GM12878 (cell line): ENCODE results near the gene NRP1. TPM values are rescaled to one million over a fixed set of nuclear protein-coding genes. Genes with fewer than 3 reads are reported as not detected.

Experiments
- ATAC-seq: fragments of 200-7000 bp; cut with Tn5 transposase; 3 replicates; pipeline ENCODE4 v1.9.1; 2020; ENCODE audit warnings: mild to moderate bottlenecking, moderate library complexity
- BruUV-seq: library from RNA; stranded (reverse); fragments of 400-500 nt; replicated peaks from 2 replicates; lab custom pipeline; 2021; lab: Mats Ljungman, UMichigan
- CTCF ChIA-PET: fragments of 300-600 bp; sonication (Branson Sonifier 250); formaldehyde crosslinking; extraction: SDS; loops from one replicate; lab custom pipeline; 2021; ENCODE audit warnings: inconsistent platforms; lab: Yijun Ruan, JAX
- POLR2A ChIA-PET: fragments of 350-600 bp; formaldehyde crosslinking; extraction: SDS; loops from one replicate; lab custom pipeline; 2021; ENCODE audit warnings: inconsistent platforms; lab: Charles Lee
- RAD21 ChIA-PET: fragments of 300-600 bp; sonication (Branson Sonifier 250); formaldehyde crosslinking; loops from one replicate; lab custom pipeline; 2023; ENCODE audit warnings: antibody characterized with exemption; ENCODE audit not compliant: unreplicated experiment; lab: Charles Lee
- SMC1A ChIA-PET: fragments of 300-600 bp; sonication (Branson Sonifier 250); formaldehyde crosslinking; loops from one replicate; lab custom pipeline; 2023; ENCODE audit not compliant: unreplicated experiment, uncharacterized antibody; lab: Charles Lee
- DNase-seq: peaks from one replicate; pipeline ENCODE4 v3.0.0-alpha.2; 2011; ENCODE audit warnings: low read depth, low spot score
- FAIRE-seq: peaks from 3 replicates; lab custom pipeline; 2011; peaks lifted over from hg19 to GRCh38; lab: Jason Lieb, UNC
- H2AFZ ChIP-seq: 2 replicates; pipeline ENCODE4 v1.6.0; 2011; ENCODE audit warnings: low read depth, low read length, control low read depth; ENCODE audit not compliant: control insufficient read depth
- H3K27ac ChIP-seq: 2 replicates; pipeline ENCODE4 v1.5.1; 2011; ENCODE audit warnings: control low read depth; ENCODE audit not compliant: control insufficient read depth, insufficient read depth
- H3K27me3 ChIP-seq, 2 experiments: replicated peaks in 1 of 2; 2 replicates each; pipeline versions ENCODE4 v1.6.0 to v1.6.1; 2011; ENCODE audit warnings: low read length in 1 of 2; ENCODE audit not compliant: control insufficient read depth in 2 of 2, insufficient read depth in 2 of 2
- H3K36me3 ChIP-seq, 2 experiments: 2 replicates each; pipeline ENCODE4 v1.5.1; 2011; ENCODE audit warnings: low read length in 1 of 2; ENCODE audit not compliant: control insufficient read depth in 2 of 2, insufficient read depth in 2 of 2
- H3K4me1 ChIP-seq: 2 replicates; pipeline ENCODE4 v1.6.1; 2011; ENCODE audit warnings: mild to moderate bottlenecking, low read length, moderate library complexity, mixed read lengths; ENCODE audit not compliant: control insufficient read depth, insufficient read depth
- H3K4me2 ChIP-seq: 2 replicates; pipeline ENCODE4 v1.6.0; 2011; ENCODE audit warnings: control low read depth; ENCODE audit not compliant: control insufficient read depth, insufficient read depth
- H3K4me3 ChIP-seq: fragments of 200-600 bp; sonication (generic); 2 replicates; pipeline ENCODE4 v1.5.1; 2016
- H3K79me2 ChIP-seq: 2 replicates; pipeline ENCODE4 v1.6.0; 2011; ENCODE audit warnings: low read length; ENCODE audit not compliant: control insufficient read depth, insufficient read depth
- H3K9ac ChIP-seq: 2 replicates; pipeline ENCODE4 v1.8.0; 2011; ENCODE audit warnings: low read length, control low read depth, mixed read lengths; ENCODE audit not compliant: control insufficient read depth, insufficient read depth
- H3K9me3 ChIP-seq: replicated peaks from 3 replicates; pipeline ENCODE4 v1.5.1; 2011; ENCODE audit warnings: mild to moderate bottlenecking, low read length; ENCODE audit not compliant: control insufficient read depth, insufficient read depth
- H4K20me1 ChIP-seq: 2 replicates; pipeline ENCODE4 v1.6.0; 2011; ENCODE audit not compliant: control insufficient read depth, insufficient read depth
- CREM ChIP-seq: IDR thresholded peaks from 2 replicates; pipeline ENCODE4 v1.6.1; 2014; ENCODE audit warnings: antibody characterized with exemption, low read depth
- FOXK2 ChIP-seq: fragments of 450-650 bp; IDR thresholded peaks from 2 replicates; pipeline ENCODE4 v1.6.1; 2017; ENCODE audit warnings: mild to moderate bottlenecking, moderate library complexity
- MEF2A ChIP-seq: IDR thresholded peaks from 2 replicates; pipeline ENCODE4 v1.6.1; 2011; ENCODE audit warnings: low read depth, mild to moderate bottlenecking, low read length, moderate library complexity; ENCODE audit not compliant: insufficient read depth
- MEF2B ChIP-seq: fragments of 450-650 bp; IDR thresholded peaks from 2 replicates; pipeline ENCODE4 v1.6.1; 2018; ENCODE audit warnings: mild to moderate bottlenecking, moderate library complexity; ENCODE audit not compliant: partially characterized antibody, poor library complexity, severe bottlenecking
- MTA2 ChIP-seq: fragments of 450-650 bp; IDR thresholded peaks from 2 replicates; pipeline ENCODE4 v1.6.1; 2016; ENCODE audit warnings: low read depth, mild to moderate bottlenecking, moderate library complexity
- MXI1 ChIP-seq: fragments of 150-350 bp; IDR thresholded peaks from 2 replicates; pipeline ENCODE4 v1.6.1; 2011; ENCODE audit warnings: low read depth, mild to moderate bottlenecking, inconsistent platforms, low read length, improper control_type of control experiment
- NR2C2 ChIP-seq: IDR thresholded peaks from 2 replicates; pipeline ENCODE4 v1.6.1; 2011; ENCODE audit warnings: borderline replicate concordance, low read depth; ENCODE audit not compliant: control insufficient read depth, insufficient read length
- RFX5 ChIP-seq: IDR thresholded peaks from 2 replicates; pipeline ENCODE4 v1.6.1; 2011; ENCODE audit warnings: low read depth, low read length, improper control_type of control experiment
- STAT1 ChIP-seq: fragments of 450-650 bp; conservative IDR thresholded peaks from 2 replicates; pipeline ENCODE4 v1.6.1; 2014; ENCODE audit warnings: antibody characterized with exemption, mild to moderate bottlenecking
- ZNF687 ChIP-seq: fragments of 450-650 bp; IDR thresholded peaks from 2 replicates; pipeline ENCODE4 v1.6.1; 2017; ENCODE audit warnings: mild to moderate bottlenecking, moderate library complexity
- WGBS: methylation state at CpG from one replicate; pipeline ENCODE4 v1.1.6; 2016; ENCODE audit warnings: low lambda C conversion rate; ENCODE audit not compliant: insufficient replicate concordance, insufficient coverage; ENCODE audit errors: missing lambda C conversion rate; 5-methylcytosine and 5-hydroxymethylcytosine counted together
- in situ Hi-C: fragments of 300-500 bp; cut with MboI; formaldehyde crosslinking; loops from 9 replicates; pipeline ENCODE4 v1.14.3; 2018; ENCODE audit warnings: mixed read lengths
- intact Hi-C: fragments of 100-400 bp; cut with micrococcal nuclease; formaldehyde crosslinking; loops from one replicate; pipeline ENCODE4 v1.14.2; 2022; ENCODE audit not compliant: unreplicated experiment
- polyA plus RNA-seq, 11 experiments: library from polyadenylated mRNA; depleted of rRNA in 4 of 11; unstranded in 6 of 11; stranded (reverse) in 5 of 11; fragments of >200 nt; fragmentation: Nextera tagmentation in 4 of 11; fragmentation: Illumina TruSeq in 1 of 11; extraction: Ambion mirVana in 4 of 11; extraction: Trizol in 1 of 11; gene quantifications; 1 replicate in 1 of 11; 2 replicates in 10 of 11; pipeline versions ENCODE4 v1.2.1 to v1.2.3, GENCODE V29; 2011 to 2016; ENCODE audit warnings: inconsistent platforms in 2 of 11, missing spikeins in 2 of 11, low read depth in 1 of 11
- total RNA-seq, 4 experiments: library from RNA; depleted of rRNA in 3 of 4; stranded (reverse); fragments of >200 nt in 3 of 4; fragmentation: Illumina TruSeq in 1 of 4; extraction: Trizol in 1 of 4; gene quantifications; 2 replicates each; pipeline versions ENCODE4 v1.2.1 to v1.2.3, GENCODE V29; 2013 to 2021
- TF ChIP-seq, protein P1 (sequence below): fragments of 150-350 bp; IDR thresholded peaks from 2 replicates; pipeline ENCODE4 v1.6.1; 2016; ENCODE audit warnings: low read depth, low read length
- TF ChIP-seq, protein P2 (sequence below): fragments of 450-650 bp; IDR thresholded peaks from 2 replicates; pipeline ENCODE4 v1.6.1; 2018; ENCODE audit warnings: borderline replicate concordance, mild to moderate bottlenecking; ENCODE audit not compliant: partially characterized antibody
- TF ChIP-seq, protein P3 (sequence below): fragments of 450-650 bp; IDR thresholded peaks from 2 replicates; pipeline ENCODE4 v1.6.1; 2017; ENCODE audit warnings: low read depth, mild to moderate bottlenecking, moderate library complexity

The NRP1 gene
- total and polyA plus RNA-seq, 10 of the 15 experiments (the other 5 are each of a cell fraction or from before 2014, with no cell fraction given) = 0.11 to 12.1 (median 0.52) TPM

DNA sequence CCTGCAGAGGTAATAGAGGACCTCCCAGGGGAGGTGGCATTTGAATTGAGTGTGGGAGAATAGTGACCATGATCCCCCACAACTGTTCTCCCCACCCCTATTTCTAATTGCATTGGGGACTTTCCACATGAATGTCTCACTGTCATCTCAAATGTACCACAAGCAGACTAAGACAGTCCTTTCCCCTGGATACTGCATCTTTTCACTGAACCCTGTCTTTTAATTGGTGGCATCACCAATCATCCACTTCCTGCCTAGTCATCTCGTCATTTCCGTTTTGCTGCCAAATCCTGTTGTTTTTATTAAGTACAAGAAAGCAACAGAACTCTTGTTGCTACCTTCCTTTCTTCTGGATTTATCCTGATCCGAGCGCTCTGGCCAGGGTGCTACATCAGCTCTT is 120.3 kb downstream of the NRP1 start:
- H2AFZ ChIP-seq = no peak overlapping the region
- FAIRE-seq (no peak), ATAC-seq (peak; percentile 68), DNase-seq (no peak)
- H3K9me3 ChIP-seq = no peaks in the 10 kb centered on the region; the same call in 2 of the 3 replicates
- SMC1A ChIA-PET = no interaction called here
- BruUV-seq = no TSS peak
- WGBS = 28% methylated on average over 4 of the region's 4 CpGs
- no peaks in the 10 kb centered on the region for H3K36me3 ChIP-seq
- H3K4me1 ChIP-seq = no peaks in the 10 kb centered on the region
- in situ Hi-C loops = no loop called here
- intact Hi-C loops = no loop called here
- H3K9ac ChIP-seq = no peak overlapping the region
- no peak overlapping the region for H3K4me2 ChIP-seq
- H3K27ac ChIP-seq = no peak overlapping the region
- H3K27me3 ChIP-seq = no peaks in the 10 kb centered on the region
- no peaks in the 10 kb centered on the region for H4K20me1 ChIP-seq
- CTCF ChIA-PET = no interaction called here
- RAD21 ChIA-PET = no interaction called here
- no peaks in the 10 kb centered on the region for H3K79me2 ChIP-seq
- TF ChIP-seq, protein P1, sequence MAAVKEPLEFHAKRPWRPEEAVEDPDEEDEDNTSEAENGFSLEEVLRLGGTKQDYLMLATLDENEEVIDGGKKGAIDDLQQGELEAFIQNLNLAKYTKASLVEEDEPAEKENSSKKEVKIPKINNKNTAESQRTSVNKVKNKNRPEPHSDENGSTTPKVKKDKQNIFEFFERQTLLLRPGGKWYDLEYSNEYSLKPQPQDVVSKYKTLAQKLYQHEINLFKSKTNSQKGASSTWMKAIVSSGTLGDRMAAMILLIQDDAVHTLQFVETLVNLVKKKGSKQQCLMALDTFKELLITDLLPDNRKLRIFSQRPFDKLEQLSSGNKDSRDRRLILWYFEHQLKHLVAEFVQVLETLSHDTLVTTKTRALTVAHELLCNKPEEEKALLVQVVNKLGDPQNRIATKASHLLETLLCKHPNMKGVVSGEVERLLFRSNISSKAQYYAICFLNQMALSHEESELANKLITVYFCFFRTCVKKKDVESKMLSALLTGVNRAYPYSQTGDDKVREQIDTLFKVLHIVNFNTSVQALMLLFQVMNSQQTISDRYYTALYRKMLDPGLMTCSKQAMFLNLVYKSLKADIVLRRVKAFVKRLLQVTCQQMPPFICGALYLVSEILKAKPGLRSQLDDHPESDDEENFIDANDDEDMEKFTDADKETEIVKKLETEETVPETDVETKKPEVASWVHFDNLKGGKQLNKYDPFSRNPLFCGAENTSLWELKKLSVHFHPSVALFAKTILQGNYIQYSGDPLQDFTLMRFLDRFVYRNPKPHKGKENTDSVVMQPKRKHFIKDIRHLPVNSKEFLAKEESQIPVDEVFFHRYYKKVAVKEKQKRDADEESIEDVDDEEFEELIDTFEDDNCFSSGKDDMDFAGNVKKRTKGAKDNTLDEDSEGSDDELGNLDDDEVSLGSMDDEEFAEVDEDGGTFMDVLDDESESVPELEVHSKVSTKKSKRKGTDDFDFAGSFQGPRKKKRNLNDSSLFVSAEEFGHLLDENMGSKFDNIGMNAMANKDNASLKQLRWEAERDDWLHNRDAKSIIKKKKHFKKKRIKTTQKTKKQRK = no peak
- peak; percentile 73 for TF ChIP-seq MEF2B
- no peak for TF ChIP-seq MXI1
- no peak for TF ChIP-seq FOXK2
- TF ChIP-seq CREM = no peak
- TF ChIP-seq, protein P2, sequence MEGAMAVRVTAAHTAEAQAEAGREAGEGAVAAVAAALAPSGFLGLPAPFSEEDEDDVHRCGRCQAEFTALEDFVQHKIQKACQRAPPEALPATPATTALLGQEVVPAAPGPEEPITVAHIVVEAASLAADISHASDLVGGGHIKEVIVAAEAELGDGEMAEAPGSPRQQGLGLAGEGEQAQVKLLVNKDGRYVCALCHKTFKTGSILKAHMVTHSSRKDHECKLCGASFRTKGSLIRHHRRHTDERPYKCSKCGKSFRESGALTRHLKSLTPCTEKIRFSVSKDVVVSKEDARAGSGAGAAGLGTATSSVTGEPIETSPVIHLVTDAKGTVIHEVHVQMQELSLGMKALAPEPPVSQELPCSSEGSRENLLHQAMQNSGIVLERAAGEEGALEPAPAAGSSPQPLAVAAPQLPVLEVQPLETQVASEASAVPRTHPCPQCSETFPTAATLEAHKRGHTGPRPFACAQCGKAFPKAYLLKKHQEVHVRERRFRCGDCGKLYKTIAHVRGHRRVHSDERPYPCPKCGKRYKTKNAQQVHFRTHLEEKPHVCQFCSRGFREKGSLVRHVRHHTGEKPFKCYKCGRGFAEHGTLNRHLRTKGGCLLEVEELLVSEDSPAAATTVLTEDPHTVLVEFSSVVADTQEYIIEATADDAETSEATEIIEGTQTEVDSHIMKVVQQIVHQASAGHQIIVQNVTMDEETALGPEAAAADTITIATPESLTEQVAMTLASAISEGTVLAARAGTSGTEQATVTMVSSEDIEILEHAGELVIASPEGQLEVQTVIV = no peak
- 0 out of 2 replicates have a peak, but pooled peaks have one; percentile 16 for TF ChIP-seq ZNF687
- TF ChIP-seq RFX5 = peak; percentile 84
- 0 out of 2 replicates have a peak, but pooled peaks have one; percentile 23 for TF ChIP-seq MTA2
- TF ChIP-seq NR2C2 = no peak
- no peak for TF ChIP-seq MEF2A
- TF ChIP-seq STAT1 = no peak
- TF ChIP-seq, protein P3, sequence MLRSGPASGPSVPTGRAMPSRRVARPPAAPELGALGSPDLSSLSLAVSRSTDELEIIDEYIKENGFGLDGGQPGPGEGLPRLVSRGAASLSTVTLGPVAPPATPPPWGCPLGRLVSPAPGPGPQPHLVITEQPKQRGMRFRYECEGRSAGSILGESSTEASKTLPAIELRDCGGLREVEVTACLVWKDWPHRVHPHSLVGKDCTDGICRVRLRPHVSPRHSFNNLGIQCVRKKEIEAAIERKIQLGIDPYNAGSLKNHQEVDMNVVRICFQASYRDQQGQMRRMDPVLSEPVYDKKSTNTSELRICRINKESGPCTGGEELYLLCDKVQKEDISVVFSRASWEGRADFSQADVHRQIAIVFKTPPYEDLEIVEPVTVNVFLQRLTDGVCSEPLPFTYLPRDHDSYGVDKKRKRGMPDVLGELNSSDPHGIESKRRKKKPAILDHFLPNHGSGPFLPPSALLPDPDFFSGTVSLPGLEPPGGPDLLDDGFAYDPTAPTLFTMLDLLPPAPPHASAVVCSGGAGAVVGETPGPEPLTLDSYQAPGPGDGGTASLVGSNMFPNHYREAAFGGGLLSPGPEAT = peak; percentile 36; the same call in 1 of the 2 replicates
- no peak overlapping the region for H3K4me3 ChIP-seq
- POLR2A ChIA-PET = no interaction called here
